VCaP (cell line): Measurements from ENCODE around the gene TMC8.

Experiments used
- H3K27ac ChIP-seq: fragments of 450-650 bp; 2 replicates; pipeline ENCODE4 v1.5.1; 2017
- CTCF ChIP-seq: fragments of 450-650 bp; conservative IDR thresholded peaks from 2 replicates; pipeline ENCODE4 v1.5.1; 2017; ENCODE audit warnings: mild to moderate bottlenecking, moderate library complexity

Gene TMC8

DNA sequence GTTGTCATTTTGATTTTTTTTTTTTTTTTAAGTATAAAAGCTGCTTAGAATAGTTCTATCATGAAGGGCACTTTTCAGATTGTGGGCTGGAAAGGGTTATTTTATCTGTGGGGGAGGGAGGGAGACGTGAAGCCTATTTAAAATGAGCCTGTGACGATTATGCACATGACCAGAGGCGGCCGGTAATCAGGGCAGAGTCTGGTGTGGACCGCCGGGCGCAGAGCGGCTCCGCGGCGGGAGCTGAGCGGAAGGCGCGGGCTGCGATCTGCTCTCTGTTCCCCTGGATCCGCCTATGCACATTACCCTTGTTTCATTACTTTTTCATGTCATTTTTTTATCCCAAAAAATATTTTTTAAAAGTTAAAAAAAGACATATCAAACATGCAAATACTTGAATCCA is 25.5 kb upstream of the TMC8 start:
- H3K27ac ChIP-seq = peak overlapping the region; percentile 69
- TF ChIP-seq CTCF = no peak

DNA sequence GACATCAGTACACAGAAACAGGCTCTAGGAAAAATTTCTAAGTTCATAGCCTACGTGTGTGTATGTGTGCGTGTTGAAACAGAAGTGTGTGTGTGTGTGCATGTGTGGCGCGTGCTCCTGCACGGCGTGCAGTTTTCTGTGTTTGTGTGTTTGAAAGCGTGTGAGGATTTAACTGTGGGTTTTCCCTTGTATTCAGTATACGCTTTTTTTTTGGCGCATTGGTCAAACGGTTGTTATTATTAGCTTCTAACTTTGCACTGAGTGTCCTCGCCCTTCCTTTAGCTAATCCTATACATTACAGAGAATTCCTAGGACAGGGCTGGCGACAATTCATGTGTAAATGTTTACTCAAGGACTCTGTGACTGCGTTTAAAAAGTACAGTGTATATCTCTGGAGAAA is 25.0 kb upstream of the TMC8 start:
- H3K27ac ChIP-seq = peak overlapping the region; percentile 69

DNA sequence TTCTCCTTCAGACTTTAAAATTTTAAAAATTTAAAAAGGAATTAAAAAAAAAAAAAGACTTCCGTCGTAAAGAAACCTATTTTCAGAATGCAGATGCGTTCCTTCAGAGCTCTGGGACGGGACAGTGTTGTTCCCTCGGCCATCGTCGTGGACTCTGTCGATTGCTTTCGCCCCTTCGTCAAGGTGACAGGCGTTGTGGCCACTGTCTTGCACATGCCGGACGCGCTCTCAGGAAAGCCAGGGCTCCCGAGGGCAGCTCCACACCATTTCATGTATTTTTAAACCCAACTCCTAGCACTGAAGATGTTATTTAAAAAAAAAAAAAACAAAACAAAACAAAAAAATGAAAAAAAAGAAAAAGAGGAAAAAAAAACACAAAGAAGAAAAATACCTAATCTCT is 24.4 kb upstream of the TMC8 start:
- H3K27ac ChIP-seq = peak overlapping the region; percentile 69
- no peak for TF ChIP-seq CTCF

More for the DNA sequence above, 25.0 kb upstream of the TMC8 start:
- TF ChIP-seq CTCF = no peak

DNA sequence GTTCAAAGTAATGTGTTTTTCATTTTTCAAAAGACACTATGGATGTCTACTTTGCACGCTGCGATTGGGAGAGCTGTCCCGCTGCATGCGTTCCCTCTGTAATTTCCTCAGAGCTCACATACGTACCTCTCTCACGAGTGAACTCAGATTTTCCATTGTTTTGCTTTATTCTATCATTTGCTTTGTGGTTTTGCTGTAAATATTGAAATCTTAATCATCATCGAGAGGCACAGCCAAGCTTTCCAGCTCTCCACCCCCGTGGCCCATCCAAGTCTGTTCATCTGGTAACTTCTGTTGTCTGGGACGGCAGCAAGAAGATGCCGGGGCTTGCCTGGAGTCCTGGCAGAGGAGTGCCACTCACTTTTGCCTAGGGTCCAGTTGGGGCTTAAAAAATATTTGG is 23.1 kb upstream of the TMC8 start:
- no peak for TF ChIP-seq CTCF
- no peak overlapping the region for H3K27ac ChIP-seq

- no peak for TF ChIP-seq CTCF
- no peak overlapping the region for H3K27ac ChIP-seq
These were observed 22.4 kb upstream of the TMC8 start for GRCh38 chr17:78107976-78108725.

GRCh38 chr17:78108726-78109488 is 21.7 kb upstream of the TMC8 start:
- no peak for TF ChIP-seq CTCF
- H3K27ac ChIP-seq = no peak overlapping the region

DNA sequence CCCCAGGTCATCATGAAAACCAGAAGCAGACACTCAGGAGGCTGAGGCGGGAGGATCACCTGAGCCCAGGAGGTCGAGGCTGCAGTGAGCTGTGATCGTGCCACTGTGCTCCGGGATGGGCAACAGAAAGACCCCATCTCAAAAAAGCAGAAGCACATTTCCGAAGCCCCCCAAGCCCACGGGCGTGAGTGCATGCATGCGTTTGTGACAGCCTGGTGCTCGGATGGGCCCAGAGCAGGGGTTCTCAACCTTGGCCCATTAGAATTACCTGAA is 21.1 kb upstream of the TMC8 start:
- no peak overlapping the region for H3K27ac ChIP-seq
- no peak for TF ChIP-seq CTCF
